HUDEP-2 (cell line): Measurements from ENCODE around the gene BICD2.

Experiments
- DNase-seq, 76 experiments: peaks; one replicate each; lab custom pipeline; 2025; ENCODE audit not compliant: unreplicated experiment in 76 of 76; lab: John Stamatoyannopoulos, UW

The BICD2 gene

DNA sequence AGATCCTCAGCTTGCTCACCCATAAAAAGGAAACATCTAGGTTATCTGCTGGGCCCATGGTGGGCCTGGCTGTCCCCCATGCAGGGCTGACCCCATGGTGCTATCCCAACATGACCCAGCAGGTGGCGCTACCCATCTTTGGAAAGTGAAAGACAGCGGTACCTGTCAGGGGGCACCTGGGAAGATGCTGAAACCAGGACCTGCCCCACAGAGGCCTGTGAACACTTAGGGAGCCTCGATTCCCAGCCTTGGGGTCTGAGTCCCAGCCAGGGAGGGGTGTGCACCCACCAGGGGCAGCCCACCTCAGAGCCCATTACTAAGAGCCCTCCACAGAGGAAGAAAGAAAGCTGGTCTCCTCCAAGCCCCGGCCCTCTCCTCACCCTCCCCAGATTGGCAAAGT is 48.1 kb downstream of the BICD2 start:
- DNase-seq: peak in 52 of 76 experiments; percentile 1 to 88 (median 34)

DNA sequence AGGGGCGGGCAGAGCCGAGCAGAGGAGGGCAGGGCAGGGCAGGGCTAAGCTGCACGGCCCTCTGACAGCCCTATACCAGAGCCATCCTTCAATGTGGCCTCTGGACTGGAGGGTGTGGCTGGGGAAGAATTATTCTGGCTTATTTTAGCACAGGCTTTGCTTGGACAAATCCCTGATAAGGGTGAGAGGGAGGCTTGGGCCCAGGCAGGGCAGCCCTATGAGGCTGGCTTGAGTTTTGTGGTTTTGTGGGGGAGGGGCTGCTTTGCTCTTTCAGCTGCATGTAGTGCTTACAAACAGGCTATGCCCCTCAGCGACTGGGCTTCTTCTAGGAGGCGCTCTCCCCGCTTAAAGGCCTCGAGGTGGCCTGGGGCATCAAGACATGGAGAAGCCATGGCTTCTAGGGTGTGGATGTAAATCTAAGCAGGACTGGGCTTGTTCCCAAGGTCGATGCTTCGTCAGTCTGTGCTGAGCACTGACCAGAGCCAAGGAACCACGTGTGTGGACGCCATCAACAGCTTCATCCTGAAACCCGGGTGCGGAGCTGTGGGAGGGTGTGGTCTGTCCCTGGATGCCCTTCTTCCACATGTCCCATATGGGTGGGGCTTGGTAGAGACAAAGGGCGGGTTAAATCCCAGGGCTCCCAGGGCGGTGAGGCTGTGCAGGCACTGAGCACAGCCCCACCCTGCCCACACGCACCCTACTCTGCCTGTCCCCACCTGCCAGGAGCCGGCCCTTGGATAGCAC is 49.0 kb downstream of the BICD2 start:
- peak in 4 of 76 experiments; percentile 1 to 28 (median 12) for DNase-seq

DNA sequence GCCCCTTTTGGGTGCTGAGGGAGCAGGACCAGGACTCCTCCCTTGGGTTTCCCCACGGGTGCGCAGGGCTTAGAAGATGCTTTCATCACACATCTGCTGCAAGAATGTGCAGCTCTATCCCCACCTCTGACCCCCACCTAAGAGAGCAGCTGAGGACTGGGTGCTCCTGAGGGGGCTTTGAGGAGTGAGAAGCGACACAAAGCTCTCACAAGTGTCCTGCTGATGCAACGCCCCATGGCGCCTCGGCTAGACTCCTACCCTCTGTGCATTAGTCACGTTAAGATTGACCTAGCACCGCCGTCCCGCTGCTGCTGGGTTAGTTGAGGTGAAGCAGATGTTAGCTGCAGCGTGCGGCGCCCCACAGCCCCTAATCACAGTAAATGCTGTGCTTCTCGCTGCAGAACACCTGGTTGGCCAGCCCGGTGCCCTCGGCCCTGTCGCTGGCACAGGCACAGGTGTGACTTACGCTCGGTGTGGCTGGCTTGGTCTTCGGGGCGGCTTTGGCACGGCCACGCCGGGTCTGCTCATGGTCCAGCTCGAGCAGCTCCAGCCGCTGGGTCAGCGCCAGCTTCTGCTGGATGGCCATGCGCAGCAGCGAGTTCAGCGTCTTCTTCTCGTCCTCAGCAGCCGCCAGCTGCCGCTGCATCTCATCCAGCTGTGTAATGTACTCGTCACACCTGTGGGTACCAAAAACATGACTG is 49.7 kb downstream of the BICD2 start:
- no peak for DNase-seq

DNA sequence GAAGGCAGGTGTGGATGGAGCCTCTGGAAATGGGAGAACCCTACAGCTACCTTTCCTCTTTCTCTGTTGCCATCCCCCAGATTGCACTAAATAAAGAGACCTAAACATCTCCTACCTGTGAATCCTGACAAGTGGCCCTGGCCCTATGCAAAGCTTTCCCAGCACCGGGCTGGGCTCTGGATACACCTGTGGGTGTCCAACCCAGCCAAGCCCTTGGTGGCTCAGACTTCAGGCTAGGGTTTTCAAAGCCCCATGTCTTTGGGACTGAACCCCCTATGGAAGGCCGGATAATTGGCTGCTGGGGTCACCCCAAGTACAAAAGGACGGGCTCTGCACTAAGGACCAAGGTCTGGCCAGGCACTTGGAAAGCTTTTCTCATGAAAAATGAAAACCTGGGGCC is 50.6 kb downstream of the BICD2 start:
- no peak for DNase-seq

DNA sequence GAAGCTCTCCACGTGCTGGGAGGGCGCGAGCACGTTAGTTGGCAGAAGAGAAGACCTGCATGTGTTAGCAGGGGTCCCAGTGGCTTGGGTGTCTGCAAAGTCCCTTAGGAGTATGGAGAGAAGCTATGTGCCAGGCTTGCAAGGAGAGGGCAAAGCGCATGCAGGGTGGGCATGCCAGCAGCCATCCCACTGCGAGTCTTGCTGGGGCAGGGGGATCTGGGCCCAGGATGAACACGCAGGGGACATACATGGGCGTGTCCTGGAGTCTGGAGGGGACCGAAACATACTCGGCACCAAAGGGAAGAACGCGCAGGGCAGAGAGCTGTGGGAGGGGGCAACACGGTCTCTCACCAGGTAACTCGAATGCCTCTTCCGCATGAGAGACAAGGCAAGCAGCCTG is 51.1 kb downstream of the BICD2 start:
- no peak for DNase-seq

DNA sequence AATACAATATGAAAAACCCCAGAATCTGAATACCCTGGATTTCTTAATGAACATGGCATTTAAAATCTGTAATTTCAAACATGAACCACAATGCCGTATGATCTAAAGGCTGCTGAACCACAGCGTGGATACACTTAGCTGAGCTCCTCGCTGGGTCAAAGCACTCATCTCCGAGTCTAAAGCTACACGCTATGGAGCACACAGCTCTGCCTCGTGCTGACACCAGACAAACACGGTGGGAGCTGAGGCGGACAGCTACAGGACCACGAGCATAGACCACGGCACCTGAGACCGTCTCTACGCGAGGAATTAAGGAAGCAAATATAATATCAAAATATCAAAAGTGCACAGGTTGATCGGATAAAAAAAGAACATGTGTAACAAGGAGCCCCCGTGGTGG is 51.9 kb downstream of the BICD2 start:
- DNase-seq: no peak

DNA sequence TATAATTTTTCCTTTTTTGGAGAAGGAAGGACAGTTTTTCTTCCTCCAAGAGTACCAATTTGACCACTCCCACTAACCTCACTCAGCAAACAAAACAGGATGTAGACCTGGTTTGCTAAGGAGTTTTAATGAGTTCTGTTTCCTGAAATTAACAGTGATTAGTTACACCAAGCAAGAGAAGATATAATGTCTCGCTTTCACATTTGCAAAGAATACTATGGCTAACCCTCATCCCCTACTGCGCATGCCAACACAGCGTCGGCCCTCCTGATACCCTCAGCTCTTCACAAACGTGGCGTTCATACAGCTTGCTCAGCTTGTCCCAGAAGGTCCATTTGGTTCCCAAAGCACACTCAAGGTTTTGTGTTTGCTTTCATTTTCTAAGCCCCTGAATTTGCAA is 52.8 kb downstream of the BICD2 start:
- no peak for DNase-seq

DNA sequence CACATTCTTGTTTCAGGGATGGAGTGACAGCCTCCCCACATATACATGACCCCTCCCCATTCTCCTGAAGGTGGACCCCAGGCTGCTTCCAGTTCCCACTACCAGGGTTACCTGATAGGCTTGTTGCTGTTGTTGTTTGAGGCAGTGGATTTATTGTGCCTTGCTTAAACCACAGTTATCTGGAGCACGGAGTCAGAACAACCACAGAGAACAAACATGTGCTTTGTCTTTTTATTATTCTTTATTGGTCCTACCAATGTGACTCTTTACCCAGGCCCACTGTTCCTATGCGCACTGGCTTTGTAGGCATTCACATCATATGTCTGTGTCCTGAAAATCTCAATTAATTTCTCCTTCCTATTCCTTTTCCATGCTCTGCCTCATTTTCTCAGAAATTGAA is 53.5 kb downstream of the BICD2 start:
- no peak for DNase-seq

DNA sequence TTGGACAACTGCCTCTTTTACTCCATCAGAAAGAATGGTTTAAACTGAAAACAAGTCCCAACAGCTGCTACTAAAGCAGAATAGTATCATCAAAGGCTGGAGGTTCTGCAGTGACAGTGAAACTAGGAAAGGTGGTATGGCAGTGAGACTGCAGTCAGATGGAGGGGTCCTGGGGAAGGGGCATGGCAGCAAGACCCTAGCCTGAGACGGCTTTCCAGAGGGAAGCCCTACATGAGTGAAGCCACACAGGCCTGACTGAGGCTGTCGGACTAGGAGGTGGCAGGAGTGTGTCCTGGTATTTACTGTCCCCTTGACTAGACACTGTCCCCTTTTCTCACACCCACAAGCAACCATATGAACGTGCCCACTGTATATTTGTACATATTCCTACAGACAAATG is 54.3 kb downstream of the BICD2 start:
- DNase-seq: no peak

DNA sequence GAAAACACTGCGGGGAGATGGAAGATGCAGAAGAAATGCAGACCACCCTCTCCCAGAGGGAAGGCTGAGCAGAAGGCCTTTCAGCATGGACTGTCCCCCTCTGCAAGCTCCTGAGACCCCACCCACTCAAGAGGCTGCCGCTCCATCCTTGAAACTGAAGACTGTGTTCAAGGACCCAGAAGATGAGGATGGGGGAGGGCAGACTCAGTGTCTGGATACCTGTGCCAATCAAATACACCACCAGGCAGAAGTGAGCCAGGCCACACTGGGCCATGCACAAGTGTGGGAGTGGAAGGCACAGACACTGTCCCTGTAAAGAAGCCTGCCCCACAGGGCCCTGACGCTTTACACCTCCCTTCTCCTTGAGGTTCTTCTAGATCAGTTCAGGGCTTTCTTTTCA is 54.7 kb downstream of the BICD2 start:
- DNase-seq: no peak

DNA sequence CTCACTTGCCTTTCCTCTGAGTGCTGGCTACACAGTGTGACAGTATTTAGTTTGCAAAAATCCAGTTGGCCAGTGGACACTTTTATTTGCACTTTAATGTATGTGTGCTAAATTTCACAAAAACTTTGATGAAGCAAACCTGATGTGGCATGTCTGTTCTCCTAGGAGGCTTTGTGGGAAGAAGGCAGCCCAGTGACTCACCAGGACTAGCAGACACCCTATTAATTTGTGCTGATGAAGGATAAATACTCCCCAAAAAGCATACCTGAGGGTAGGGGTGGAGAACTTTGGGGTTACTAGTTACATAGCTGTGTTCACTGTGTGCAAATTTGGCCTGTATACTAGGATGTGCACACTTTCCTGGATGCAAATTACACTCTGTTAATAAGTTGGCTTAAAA is 55.4 kb downstream of the BICD2 start:
- no peak for DNase-seq

DNA sequence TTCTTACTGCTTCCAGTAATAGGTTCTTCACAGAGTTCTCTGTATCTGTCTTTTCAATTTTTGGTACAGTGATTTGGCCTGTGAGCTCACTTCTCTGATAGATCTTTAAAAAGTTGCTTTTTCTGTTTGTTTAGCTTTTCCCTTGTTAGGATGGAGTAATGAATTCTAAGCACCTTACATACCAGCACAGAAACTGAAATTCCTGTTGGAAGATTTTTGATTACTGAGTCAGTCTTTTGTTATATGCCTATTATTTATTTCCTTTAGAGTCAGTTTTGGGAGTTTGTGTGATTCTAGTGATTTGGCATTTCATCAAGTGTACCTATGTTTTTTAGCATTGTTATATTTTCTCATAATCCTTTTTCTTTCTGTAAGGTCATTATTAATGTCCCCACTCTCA is 57.1 kb downstream of the BICD2 start:
- no peak for DNase-seq

DNA sequence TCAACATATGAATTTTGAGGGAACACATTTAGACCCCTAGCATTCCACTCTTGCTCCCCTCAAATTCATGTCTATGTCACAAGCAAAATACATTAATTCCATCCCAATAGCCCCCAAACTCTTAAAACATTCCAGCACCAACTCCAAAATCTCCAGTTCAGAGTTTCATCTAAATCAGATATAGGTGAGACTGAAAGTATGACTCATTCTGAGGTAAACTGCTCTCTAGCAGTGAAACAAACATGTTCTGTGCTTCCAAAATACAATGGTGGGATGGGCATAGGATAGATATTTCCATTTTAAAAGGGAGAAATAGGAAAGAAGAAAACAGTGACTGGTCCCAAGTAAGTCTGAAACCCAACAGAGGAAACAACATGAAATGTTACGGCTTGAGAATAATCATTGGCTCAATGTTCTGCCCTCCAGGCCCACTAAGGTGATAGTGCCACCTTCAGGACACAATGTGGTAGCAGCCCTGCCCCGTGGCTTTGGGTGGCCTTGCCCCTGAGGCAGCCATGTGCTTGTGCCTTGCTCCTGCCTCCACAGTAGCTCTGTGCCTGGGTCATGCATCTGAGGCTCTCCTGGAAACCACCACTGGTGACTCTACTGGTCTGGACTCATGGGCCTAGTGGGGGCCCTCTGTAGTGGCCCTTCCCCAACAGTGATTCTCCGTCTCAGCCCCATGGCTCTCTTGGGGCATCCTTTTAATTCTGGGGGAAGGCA is 58.3 kb downstream of the BICD2 start:
- peak in 54 of 76 experiments; percentile 6 to 69 (median 30) for DNase-seq

DNA sequence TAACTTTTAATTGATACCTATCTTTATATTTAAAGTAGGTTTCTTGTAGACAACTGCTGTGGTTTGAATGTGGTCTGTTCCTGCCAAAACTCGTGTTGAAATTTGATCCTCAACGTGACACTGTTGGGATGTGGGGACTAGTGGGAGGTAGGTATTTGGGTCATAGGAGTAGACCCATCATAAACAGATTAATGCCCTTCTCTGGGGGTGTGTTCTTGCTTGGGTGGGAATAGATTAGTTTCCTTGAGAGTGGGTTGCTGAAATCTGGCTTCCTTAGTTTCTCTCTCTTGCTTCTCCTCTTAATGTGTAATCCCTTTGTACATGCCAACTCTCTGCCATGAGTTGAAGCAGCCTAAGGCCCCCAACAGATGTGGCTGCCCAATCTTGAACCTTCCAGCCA is 60.1 kb downstream of the BICD2 start:
- no peak for DNase-seq

DNA sequence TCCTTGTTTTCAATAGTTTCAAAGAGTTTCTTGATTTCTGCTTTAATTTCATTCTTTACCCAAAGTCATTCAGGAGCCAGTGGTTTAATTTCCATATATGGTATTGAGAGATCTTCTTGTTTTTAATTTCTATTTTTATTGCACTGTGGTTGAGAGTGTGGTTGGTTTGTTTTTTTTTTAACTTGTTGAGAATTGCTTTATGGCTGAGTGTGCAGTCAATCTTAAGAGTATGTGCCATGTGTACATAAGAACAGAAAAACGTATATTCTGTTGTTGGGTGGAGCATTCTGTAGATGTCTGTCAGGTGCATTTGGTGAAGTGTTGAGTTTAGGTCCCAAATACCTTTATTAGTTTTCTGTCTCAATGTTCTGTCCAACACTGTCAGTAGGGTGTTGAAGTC is 68.0 kb downstream of the BICD2 start:
- no peak for DNase-seq

DNA sequence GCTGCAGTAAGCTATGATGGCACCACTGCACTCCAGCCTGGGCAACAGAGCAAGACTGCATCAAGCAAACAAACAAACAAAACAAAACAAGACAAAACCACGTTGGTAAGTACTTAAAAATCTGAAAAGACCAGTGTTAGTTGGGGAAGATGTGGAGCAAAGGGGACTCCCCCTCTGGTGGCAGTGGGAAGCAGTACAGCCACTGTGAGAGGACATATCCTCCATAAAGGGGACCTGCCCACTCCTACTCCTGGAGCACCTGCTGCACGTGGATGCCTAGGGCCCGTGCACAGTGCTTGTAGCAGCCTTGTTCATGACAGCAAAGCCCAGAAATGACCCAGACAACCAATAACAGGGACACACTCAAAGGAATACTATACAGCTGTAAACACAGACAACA is 77.7 kb downstream of the BICD2 start:
- DNase-seq: peak in 9 of 76 experiments; percentile 3 to 25 (median 15)

DNA sequence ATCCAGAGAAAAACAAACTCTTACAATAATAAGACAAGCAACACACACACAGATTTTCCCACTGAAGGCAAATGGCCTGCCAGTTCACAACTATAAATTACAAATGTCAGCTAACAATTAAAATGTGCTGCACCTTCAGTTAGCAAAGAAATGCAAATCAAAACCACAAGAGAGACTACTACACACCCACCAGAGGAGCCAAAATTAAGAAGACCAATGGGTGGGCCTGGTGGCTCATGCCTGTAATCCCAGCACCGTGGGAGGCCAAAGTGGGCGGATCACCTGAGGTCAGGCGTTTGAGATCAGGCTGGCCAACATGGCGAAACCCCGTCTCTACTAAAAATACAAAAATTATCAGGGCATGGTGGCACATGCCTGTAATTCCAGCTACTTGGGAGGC is 79.6 kb downstream of the BICD2 start:
- DNase-seq: no peak

DNA sequence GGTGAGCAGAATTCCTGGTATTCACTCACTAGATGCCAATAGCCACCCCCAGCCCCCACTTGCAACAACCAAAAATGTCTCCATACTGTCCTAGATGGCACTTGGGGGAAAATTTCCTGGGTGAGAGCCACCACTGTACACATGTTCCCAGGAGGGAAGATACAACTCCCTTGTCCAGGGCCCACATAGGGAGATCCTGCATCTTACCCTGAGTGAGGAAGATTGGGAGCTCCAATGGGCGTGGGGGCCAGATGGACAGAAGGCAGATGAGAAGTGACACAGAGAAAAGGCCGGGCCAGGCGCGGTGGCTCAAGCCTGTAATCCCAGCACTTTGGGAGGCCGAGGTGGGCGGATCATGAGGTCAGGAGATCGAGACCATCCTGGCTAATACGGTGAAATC is 82.4 kb downstream of the BICD2 start:
- no peak for DNase-seq

DNA sequence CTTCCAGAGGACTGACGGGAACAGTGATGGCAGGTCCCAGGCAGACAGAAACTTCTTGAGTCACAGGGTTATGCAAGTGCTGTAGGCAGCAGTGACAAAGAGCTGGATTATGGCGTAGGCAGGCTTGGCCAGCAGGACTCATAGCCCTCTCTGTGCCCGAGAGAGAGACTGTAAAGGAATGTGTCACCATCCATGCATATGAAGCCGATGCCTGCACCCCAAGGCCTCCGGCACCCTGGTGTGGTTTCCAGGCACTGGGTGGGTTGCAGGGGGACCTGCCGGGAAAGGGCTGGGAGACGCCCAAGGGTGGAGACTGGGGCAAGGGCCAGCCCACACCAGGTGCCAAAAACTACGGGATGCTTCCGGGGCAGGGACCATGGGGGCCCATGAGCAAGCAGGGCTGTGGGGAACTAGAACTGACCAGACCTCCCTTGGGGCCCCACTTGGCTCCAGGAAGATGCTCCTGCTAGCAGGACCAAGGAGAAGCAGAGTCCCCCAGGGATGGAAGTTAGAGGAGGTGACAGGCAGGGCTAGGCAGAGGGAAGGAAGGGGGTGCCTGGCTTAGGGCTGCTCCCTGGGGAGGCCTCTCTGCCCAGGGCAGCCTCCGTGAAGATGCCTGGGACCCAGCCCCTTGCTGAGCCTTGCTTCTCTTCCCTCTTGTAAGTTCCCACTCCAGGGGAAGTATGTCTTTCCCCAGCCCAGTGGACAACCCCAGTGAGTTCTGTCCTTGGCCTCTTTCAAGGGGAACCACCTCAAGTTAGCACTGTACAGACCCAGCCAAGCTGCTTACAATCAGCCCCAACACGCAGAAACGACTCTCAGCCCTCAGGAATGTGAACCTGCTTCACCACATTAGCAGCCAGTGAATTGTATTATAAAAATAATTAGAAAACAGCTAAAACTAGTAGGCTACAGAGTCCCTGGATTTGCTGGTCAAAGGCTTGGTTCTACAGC is 84.2 kb downstream of the BICD2 start:
- no peak for DNase-seq

DNA sequence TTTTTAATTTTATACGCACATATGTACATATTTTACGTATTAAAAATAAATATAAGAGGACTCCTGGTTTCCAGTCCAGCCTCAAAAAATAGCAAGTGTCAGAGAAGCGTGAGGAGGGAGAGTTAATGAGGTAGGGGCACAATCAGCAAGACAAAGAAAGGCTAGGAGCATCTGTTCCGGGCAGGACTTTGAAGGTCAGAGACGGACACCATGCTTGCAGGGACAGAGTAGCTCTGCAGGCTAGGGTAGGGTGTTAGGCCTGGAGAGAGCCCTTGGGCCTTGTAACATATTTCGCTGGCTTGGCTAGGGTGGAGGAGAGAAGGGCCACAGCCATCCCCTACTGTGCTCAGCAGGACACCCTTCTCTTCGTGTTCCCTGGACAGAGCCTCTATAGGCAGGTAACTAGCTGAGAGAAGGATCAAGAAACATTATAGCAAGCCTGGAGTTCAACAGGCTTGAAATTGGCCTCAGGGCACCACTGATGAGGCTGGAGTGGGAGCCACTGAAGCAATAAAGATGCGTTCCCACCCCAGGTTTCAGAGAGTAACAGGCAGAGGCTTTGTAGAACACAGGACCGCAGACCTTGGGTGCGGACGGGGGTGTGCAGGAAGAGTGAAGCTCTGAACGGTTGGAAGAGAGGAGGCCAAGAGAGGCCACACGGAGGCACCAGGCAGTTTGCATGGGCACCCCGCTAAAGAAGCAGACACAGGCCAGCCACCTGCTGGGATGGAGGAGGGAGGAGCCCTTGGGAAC is 85.0 kb downstream of the BICD2 start:
- DNase-seq: no peak
